H1 (cell line): ENCODE data around the gene HBM. TPM values are rescaled to one million over a fixed set of nuclear protein-coding genes. Genes with fewer than 3 reads are reported as not detected.

ENCODE experiments used
- ASH2L ChIP-seq: fragments of 200-600, 300-600 bp; sonication (generic); IDR thresholded peaks from one replicate; pipeline ENCODE4 v1.7.1; 2017; ENCODE audit warnings: low read length
- BACH1 ChIP-seq: IDR thresholded peaks from 2 replicates; pipeline ENCODE4 v1.6.1; 2012; ENCODE audit warnings: low read length, improper control_type of control experiment
- CHD7 ChIP-seq: fragments of 300-600 bp; sonication (generic); IDR thresholded peaks from 2 replicates; pipeline ENCODE4 v1.7.1; 2012; ENCODE audit warnings: low read length, moderate library complexity, mild to moderate bottlenecking, inconsistent platforms; ENCODE audit not compliant: insufficient replicate concordance
- HDAC2 ChIP-seq, 2 experiments: fragments of 300-600 bp in 1 of 2; sonication (generic) in 1 of 2; IDR thresholded peaks; 2 replicates each; pipeline ENCODE4 v1.6.1; 2011 to 2012; ENCODE audit warnings: low read depth in 2 of 2, low read length in 2 of 2, mild to moderate bottlenecking in 2 of 2, moderate library complexity in 2 of 2, borderline replicate concordance in 1 of 2, inconsistent platforms in 1 of 2
- SAP30 ChIP-seq: fragments of 300-600 bp; sonication (generic); IDR thresholded peaks from 2 replicates; pipeline ENCODE4 v1.7.1; 2012; ENCODE audit warnings: low read length, moderate library complexity, mild to moderate bottlenecking, inconsistent platforms; ENCODE audit not compliant: insufficient read depth, insufficient replicate concordance
- SP4 ChIP-seq: IDR thresholded peaks from 2 replicates; pipeline ENCODE4 v1.6.1; 2012; ENCODE audit warnings: low read length, inconsistent platforms
- TBP ChIP-seq: IDR thresholded peaks from 2 replicates; pipeline ENCODE4 v1.6.1; 2011; ENCODE audit warnings: low read depth, low read length, improper control_type of control experiment
- polyA plus RNA-seq, 7 experiments: library from polyadenylated mRNA; depleted of rRNA in 3 of 7; stranded (reverse) in 5 of 7; unstranded in 2 of 7; fragments of >200 nt in 5 of 7; fragments of 200-250 nt in 2 of 7; gene quantifications; 1 replicate in 5 of 7; 2 replicates in 1 of 7; 4 replicates in 1 of 7; pipeline versions ENCODE4 v1.2.1 to v1.2.3, GENCODE V29; 2011 to 2013; ENCODE audit warnings: missing spikeins in 2 of 7, mixed read lengths in 2 of 7
- total RNA-seq: library from RNA; stranded (reverse); fragmentation: NEBNext Ultra II Directional; extraction: Animal tissue kit (Norgen Biotek cat#: 25700); gene quantifications from 2 replicates; pipeline ENCODE4 v1.2.1, GENCODE V29; 2021

The HBM gene
- total and polyA plus RNA-seq, 2 of the 8 experiments (the other 6 are each of a cell fraction or from before 2014, with no cell fraction given): 0.88 TPM; not detected in 1

GRCh38 chr16:143047-143446 lies 22.7 kb upstream of the HBM start (continued):
- TF ChIP-seq CHD7 (no peak), SAP30 (no peak), SP4 (no peak), TBP (no peak), BACH1 (no peak), HDAC2 (IDR thresholded peaks at IDR 0.05; ENCODE audit: borderline replicate concordance in 1 of 2, low read depth in 2 of 2, low read length in 2 of 2) (no peak), ASH2L (no peak)
